B cell (primary cell): ENCODE measurements around the gene ACRV1.

Experiments used
- CTCF ChIP-seq: fragments of 200-600 bp; IDR thresholded peaks from one replicate; pipeline ENCODE4 v1.8.0; 2022; ENCODE audit warnings: antibody characterized with exemption, mild to moderate bottlenecking
- EZH2 ChIP-seq: IDR thresholded peaks from 2 replicates; pipeline ENCODE4 v1.6.1; 2012; ENCODE audit warnings: borderline replicate concordance, low read depth, mild to moderate bottlenecking, moderate library complexity, low read length; ENCODE audit not compliant: insufficient read depth, poor library complexity, severe bottlenecking

GRCh38 chr11:125645871-125646270 lies 34.8 kb downstream of the ACRV1 start:
- TF ChIP-seq CTCF (no peak), EZH2 (no peak)
